SH-SY5Y (cell line): ENCODE data around the gene TGFBR3L.

Experiments used
- GATA2 ChIP-seq: IDR thresholded peaks from 2 replicates; pipeline ENCODE4 v1.6.1; 2011; ENCODE audit warnings: mild to moderate bottlenecking, low read depth, low read length
- GATA3 ChIP-seq: IDR thresholded peaks from 2 replicates; pipeline ENCODE4 v1.6.1; 2011; ENCODE audit warnings: low read depth, mild to moderate bottlenecking, low read length, moderate library complexity

DNA sequence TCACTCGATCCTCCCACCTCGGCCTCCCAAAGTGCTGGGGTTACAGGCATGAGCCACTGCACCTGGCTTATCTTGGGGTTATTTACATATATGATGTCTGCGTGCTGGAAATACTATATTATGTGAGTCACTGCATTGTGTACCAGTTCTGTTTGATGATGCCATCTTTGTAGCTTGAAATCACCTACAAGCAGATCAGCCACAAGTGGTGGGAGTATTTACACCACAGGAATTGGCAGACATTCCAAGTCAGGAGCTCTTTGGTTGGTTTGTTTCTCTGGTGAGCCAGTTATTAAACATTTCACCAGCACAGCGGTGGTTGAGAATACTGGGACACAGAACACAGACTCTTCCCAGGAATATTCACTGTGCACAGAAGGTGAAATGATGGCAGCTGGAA, 33.3 kb downstream of the TGFBR3L start:
- TF ChIP-seq GATA3 (no peak), GATA2 (no peak)
